GM12875 (cell line): ENCODE measurements around the gene SHH.

Experiments
- H3K4me3 ChIP-seq: one replicate; pipeline ENCODE4 v1.5.1; 2011; ENCODE audit warnings: low read depth, low read length, control low read depth
- TF ChIP-seq, protein P1 (sequence below): IDR thresholded peaks from 2 replicates; pipeline ENCODE4 v1.5.1; 2011; ENCODE audit warnings: low read depth, mild to moderate bottlenecking, control low read depth, inconsistent platforms, low read length, moderate library complexity, borderline replicate concordance; ENCODE audit not compliant: insufficient read depth

SHH gene

DNA sequence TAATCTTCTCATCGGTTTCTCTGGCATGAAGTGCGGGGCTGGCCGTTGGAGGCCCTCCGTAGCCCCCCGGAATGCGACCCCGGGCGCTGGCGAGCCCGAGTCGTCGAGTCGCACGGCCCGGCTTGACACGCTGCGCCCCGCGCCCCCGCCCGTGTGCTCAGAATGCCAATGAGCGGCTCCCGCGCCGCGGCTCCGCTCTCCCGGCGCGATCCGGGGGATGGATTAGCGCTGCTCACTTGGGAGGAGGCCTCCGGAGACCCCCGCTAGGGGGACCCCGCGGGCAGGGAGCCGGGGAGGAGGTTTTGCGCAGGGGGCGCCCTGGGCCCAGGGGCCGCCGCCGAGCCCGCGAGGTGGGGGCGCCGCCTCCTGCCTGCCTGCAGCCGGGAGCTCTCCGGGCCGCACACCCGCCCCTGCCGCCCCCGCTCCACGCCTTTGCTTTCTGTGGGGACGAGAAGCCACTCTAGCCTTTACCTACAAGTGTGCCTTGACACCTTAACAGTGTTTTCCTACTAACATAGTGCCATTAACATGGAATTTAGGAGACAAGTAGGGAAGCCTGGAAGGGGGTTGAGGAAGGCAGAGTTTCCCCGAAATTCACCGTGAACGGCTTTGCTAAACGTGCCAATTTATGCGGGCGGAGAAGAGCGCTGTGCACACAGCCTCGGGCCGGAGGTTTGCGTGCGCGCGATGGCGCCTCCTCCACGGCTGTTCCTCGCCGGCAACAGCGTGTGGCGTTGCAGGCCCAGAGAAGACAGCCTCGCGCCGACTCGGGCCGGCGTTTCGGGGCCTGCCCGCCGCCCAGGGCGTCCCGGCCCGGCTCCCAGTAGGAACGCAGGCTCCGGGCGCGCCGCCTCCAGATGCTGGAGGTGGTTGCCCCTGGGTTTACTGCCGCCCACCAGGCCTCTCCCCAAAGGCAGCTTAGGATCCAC is 7.1 kb downstream of the SHH start:
- H3K4me3 ChIP-seq = no peak overlapping the region
- TF ChIP-seq, protein P1, sequence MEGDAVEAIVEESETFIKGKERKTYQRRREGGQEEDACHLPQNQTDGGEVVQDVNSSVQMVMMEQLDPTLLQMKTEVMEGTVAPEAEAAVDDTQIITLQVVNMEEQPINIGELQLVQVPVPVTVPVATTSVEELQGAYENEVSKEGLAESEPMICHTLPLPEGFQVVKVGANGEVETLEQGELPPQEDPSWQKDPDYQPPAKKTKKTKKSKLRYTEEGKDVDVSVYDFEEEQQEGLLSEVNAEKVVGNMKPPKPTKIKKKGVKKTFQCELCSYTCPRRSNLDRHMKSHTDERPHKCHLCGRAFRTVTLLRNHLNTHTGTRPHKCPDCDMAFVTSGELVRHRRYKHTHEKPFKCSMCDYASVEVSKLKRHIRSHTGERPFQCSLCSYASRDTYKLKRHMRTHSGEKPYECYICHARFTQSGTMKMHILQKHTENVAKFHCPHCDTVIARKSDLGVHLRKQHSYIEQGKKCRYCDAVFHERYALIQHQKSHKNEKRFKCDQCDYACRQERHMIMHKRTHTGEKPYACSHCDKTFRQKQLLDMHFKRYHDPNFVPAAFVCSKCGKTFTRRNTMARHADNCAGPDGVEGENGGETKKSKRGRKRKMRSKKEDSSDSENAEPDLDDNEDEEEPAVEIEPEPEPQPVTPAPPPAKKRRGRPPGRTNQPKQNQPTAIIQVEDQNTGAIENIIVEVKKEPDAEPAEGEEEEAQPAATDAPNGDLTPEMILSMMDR = peak; percentile 54

GRCh38 chr7:155804431-155804831 is 7.8 kb downstream of the SHH start:
- H3K4me3 ChIP-seq = no peak overlapping the region
- TF ChIP-seq, protein P1 = no peak

- TF ChIP-seq, protein P1 = no peak
- no peak overlapping the region for H3K4me3 ChIP-seq
Observed at GRCh38 chr7:155803418-155804376, 8.6 kb downstream of the SHH start.

DNA sequence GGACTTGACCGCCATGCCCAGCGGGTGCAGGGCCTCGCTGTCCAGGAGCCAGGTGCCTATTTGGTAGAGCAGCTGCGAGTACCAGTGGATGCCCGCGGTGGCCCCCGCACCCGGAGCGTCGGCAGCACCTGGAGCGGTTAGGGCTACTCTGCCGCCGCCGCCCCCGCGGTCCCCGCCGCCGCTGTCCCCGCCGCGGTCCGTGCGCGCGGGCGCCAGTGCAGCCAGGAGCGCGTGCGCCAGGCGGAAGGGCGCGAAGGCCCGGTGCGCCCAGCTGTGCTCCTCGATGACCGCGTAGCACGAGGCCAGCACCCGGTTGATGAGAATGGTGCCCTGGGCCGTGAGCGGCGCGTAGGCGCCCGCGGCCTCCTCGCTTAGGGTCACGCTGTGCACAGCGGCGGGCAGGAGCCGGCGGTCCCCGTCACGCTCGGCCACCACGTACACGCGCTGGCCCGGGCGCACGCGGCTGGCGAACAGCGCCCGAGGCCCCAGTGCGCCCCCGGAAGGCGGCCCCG is 9.3 kb downstream of the SHH start:
- TF ChIP-seq, protein P1 = no peak
- no peak overlapping the region for H3K4me3 ChIP-seq

DNA sequence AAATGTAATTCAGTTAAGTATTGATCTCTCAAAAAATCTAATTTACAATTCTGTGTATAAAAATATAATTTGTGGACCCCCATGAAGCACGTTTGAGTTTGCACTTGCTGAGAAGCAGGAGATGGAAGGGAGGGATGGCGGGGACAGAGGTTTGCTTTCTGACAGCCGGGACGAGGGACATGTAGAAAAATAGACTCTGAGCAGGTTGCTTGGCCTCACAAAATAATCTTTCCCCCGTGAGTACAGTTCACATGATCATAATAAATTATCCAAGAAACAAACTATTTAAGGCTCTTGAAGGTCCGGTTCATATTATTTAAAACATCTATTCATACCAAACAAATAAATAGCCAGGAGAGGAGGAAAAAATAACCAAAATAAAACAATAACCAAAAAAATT is 10.0 kb downstream of the SHH start:
- TF ChIP-seq, protein P1 = no peak
- no peak overlapping the region for H3K4me3 ChIP-seq

- no peak overlapping the region for H3K4me3 ChIP-seq
- TF ChIP-seq, protein P1 = no peak
Observed at GRCh38 chr7:155800741-155801267, 11.5 kb downstream of the SHH start.
